Measurements from ENCODE around the gene NEK11. TPM values are rescaled to one million over a fixed set of nuclear protein-coding genes. Genes with fewer than 3 reads are reported as not detected.
"Not testable (repeated sequence)": the region's sequence is repeated elsewhere in the genome, so short reads cannot be mapped to it uniquely, and the experiment has no call there.

The NEK11 gene
- total RNA-seq, 2 experiments from 2014 or later, result 1.6 to 4.2 TPM

DNA sequence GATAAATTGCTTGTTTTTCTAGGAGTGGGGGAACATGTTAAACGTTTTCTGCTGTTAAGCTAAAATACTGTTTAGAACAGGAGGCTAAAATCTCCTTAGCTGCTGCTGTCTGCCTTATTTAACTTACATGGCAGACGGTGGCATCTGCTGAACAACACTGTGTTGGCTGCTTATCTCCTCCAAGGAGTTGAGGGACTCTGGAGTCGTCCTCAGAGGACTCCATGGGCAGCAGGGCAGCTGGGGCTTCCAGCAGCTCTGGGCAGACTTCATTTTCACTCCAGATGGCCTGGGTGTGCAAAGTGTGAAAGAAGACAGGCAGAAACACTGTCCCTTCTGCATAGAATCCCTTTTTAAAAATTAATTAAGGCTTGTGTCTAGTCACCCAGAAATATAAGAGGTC is 302.0 kb downstream of the NEK11 start:
- ATAC-seq (ENCODE audit: poor library complexity), result no peak
- DNase-seq, result no peak
- H3K4me1 Mint-ChIP-seq (ENCODE audit: low read depth), result no peaks in the 10 kb centered on the region
- POLR2A ChIA-PET, result no interaction called here
- TF ChIP-seq, protein P1, sequence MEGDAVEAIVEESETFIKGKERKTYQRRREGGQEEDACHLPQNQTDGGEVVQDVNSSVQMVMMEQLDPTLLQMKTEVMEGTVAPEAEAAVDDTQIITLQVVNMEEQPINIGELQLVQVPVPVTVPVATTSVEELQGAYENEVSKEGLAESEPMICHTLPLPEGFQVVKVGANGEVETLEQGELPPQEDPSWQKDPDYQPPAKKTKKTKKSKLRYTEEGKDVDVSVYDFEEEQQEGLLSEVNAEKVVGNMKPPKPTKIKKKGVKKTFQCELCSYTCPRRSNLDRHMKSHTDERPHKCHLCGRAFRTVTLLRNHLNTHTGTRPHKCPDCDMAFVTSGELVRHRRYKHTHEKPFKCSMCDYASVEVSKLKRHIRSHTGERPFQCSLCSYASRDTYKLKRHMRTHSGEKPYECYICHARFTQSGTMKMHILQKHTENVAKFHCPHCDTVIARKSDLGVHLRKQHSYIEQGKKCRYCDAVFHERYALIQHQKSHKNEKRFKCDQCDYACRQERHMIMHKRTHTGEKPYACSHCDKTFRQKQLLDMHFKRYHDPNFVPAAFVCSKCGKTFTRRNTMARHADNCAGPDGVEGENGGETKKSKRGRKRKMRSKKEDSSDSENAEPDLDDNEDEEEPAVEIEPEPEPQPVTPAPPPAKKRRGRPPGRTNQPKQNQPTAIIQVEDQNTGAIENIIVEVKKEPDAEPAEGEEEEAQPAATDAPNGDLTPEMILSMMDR (IDR thresholded peaks at IDR 0.05), result no peak
- H3K27me3 Mint-ChIP-seq, result peaks cover 19% of the 10 kb centered on the region
- H3K27ac ChIP-seq (ENCODE audit: low read depth in 1 of 2, low read length in 2 of 2), result no peak overlapping the region
- peaks cover 0 to 9% of the 10 kb centered on the region in 2 experiments for H3K9me3 ChIP-seq (ENCODE audit: control insufficient read depth in 1 of 2, insufficient read depth in 1 of 2, low read length in 2 of 2)
- H3K27me3 ChIP-seq (ENCODE audit: control insufficient read depth in 1 of 2, insufficient read depth in 2 of 2, low read length in 2 of 2), result peaks cover 0 to 3% of the 10 kb centered on the region in 2 experiments
- H3K4me3 Mint-ChIP-seq, result no peak overlapping the region
- intact Hi-C loops (cut with DNase I, micrococcal nuclease), result no loop called here
- H3K4me1 ChIP-seq (ENCODE audit: insufficient read depth, low read length), result no peaks in the 10 kb centered on the region
- CTCF ChIA-PET, result no interaction called here
- H3K9me3 Mint-ChIP-seq, result peaks cover 6% of the 10 kb centered on the region
- no peak overlapping the region for H3K4me3 ChIP-seq (ENCODE audit: low read length)
- H3K36me3 ChIP-seq (ENCODE audit: insufficient read depth, low read length), result no peaks in the 10 kb centered on the region
- H3K27ac Mint-ChIP-seq, result no peak overlapping the region
- no peaks in the 10 kb centered on the region for H3K36me3 Mint-ChIP-seq (ENCODE audit: low read depth)

DNA sequence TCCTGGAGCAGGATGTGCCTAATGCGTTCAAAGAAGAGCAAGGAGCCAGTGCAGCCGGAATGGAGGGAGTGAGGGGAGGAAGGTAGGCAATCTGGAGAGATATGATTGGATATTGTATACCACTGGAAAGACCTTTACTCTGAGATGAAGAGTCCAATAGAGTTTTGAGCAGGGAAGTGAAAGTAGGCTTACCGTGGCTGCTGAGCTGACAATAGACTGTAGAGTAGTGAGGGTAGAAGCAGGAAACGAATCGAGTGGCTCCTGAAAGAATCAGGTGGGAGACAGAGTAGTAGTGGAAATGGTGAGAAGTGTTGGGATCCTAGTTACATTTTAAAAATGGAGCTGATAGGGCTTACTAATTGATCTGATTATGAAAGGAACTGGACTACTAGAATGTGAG is 303.1 kb downstream of the NEK11 start:
- no peak overlapping the region for H3K4me3 ChIP-seq (ENCODE audit: low read length)
- ATAC-seq (ENCODE audit: poor library complexity) (no peak), DNase-seq (no peak)
- peaks cover 0 to 9% of the 10 kb centered on the region in 2 experiments for H3K9me3 ChIP-seq (ENCODE audit: control insufficient read depth in 1 of 2, insufficient read depth in 1 of 2, low read length in 2 of 2)
- H3K27ac ChIP-seq (ENCODE audit: low read depth in 1 of 2, low read length in 2 of 2), result no peak overlapping the region
- TF ChIP-seq, protein P1 (IDR thresholded peaks at IDR 0.05), result no peak
- CTCF ChIA-PET, result no interaction called here
- POLR2A ChIA-PET, result no interaction called here
- H3K4me1 ChIP-seq (ENCODE audit: insufficient read depth, low read length), result no peaks in the 10 kb centered on the region
- Mint-ChIP-seq H3K4me3 (no peak overlapping the region), H3K4me1 (ENCODE audit: low read depth) (no peaks in the 10 kb centered on the region), H3K27ac (no peak overlapping the region), H3K9me3 (peaks cover 6% of the 10 kb centered on the region), H3K36me3 (ENCODE audit: low read depth) (no peaks in the 10 kb centered on the region), H3K27me3 (peaks cover 18% of the 10 kb centered on the region)
- H3K36me3 ChIP-seq (ENCODE audit: insufficient read depth, low read length), result no peaks in the 10 kb centered on the region
- peaks cover 0 to 3% of the 10 kb centered on the region in 2 experiments for H3K27me3 ChIP-seq (ENCODE audit: control insufficient read depth in 1 of 2, insufficient read depth in 2 of 2, low read length in 2 of 2)
- intact Hi-C loops (cut with DNase I, micrococcal nuclease), result no loop called here

DNA sequence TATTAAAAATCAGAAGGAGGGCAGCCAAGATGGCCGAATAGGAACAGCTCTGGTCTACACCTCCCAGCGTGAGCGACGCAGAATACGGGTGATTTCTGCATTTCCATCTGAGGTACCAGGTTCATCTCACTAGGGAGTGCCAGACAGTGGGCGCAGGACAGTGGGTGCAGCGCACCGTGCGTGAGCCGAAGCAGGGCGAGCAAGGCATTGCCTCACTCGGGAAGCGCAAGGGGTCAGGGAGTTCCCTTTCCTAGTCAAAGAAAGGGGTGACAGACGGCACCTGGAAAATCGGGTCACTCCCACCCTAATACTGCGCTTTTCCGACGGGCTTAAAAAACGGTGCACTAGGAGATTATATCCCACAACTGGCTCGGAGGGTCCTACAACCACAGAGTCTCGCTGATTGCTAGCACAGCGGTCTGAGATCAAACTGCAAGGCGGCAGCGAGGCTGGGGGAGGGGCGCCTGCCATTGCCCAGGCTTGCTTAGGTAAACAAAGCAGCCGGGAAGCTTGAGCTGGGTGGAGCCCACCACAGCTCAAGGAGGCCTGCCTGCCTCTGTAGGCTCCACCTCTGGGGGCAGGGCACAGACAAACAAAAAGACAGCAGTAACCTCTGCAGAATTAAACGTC is 304.9 kb downstream of the NEK11 start:
- H3K9me3 ChIP-seq (ENCODE audit: control insufficient read depth in 1 of 2, insufficient read depth in 1 of 2, low read length in 2 of 2); H3K27ac Mint-ChIP-seq; H3K4me3 Mint-ChIP-seq; H3K36me3 Mint-ChIP-seq (ENCODE audit: low read depth); H3K36me3 ChIP-seq (ENCODE audit: insufficient read depth, low read length); POLR2A ChIA-PET; H3K9me3 Mint-ChIP-seq; intact Hi-C loops (cut with DNase I, micrococcal nuclease); H3K4me1 Mint-ChIP-seq (ENCODE audit: low read depth); DNase-seq; H3K4me1 ChIP-seq (ENCODE audit: insufficient read depth, low read length); H3K27ac ChIP-seq (ENCODE audit: low read depth in 1 of 2, low read length in 2 of 2); H3K4me3 ChIP-seq (ENCODE audit: low read length); H3K27me3 Mint-ChIP-seq; CTCF ChIA-PET; ATAC-seq (ENCODE audit: poor library complexity); H3K27me3 ChIP-seq (ENCODE audit: control insufficient read depth in 1 of 2, insufficient read depth in 2 of 2, low read length in 2 of 2): not testable (repeated sequence)

All from CD4-positive, alpha-beta T cell (primary cell).